Omental fat pad (tissue), 4 donors: Measurements from ENCODE around the gene PARN. TPM values are rescaled to one million over a fixed set of nuclear protein-coding genes. Genes with fewer than 3 reads are reported as not detected.
"Not testable (repeated sequence)": the region's sequence is repeated elsewhere in the genome, so short reads cannot be mapped to it uniquely, and the experiment has no call there.

ENCODE experiments used
- ATAC-seq: fragments of 150-250 bp; one replicate; pipeline ENCODE4 v1.9.1; 2016; ENCODE audit warnings: mild to moderate bottlenecking, moderate library complexity; ENCODE audit not compliant: low FRiP score
- DNase-seq: peaks from one replicate; pipeline ENCODE4 v3.0.0-alpha.2; 2019; ENCODE audit warnings: low spot score
- total RNA-seq, 4 donors: library from RNA; depleted of rRNA; stranded (reverse); fragments of >200 nt; gene quantifications; one replicate each; pipeline ENCODE4 v1.1.0, GENCODE V29; 2016
- TF ChIP-seq, protein P1 (sequence below), 3 donors: fragments of 450-650 bp; IDR thresholded peaks; one replicate each; pipeline ENCODE4 v1.5.1; 2016 to 2017; ENCODE audit warnings: antibody characterized with exemption in 3 of 3, mild to moderate bottlenecking in 3 of 3, moderate library complexity in 2 of 3

The PARN gene
- total RNA-seq, 4 donors from 2014 or later: 23.0 to 34.8 (median 26.4) TPM

DNA sequence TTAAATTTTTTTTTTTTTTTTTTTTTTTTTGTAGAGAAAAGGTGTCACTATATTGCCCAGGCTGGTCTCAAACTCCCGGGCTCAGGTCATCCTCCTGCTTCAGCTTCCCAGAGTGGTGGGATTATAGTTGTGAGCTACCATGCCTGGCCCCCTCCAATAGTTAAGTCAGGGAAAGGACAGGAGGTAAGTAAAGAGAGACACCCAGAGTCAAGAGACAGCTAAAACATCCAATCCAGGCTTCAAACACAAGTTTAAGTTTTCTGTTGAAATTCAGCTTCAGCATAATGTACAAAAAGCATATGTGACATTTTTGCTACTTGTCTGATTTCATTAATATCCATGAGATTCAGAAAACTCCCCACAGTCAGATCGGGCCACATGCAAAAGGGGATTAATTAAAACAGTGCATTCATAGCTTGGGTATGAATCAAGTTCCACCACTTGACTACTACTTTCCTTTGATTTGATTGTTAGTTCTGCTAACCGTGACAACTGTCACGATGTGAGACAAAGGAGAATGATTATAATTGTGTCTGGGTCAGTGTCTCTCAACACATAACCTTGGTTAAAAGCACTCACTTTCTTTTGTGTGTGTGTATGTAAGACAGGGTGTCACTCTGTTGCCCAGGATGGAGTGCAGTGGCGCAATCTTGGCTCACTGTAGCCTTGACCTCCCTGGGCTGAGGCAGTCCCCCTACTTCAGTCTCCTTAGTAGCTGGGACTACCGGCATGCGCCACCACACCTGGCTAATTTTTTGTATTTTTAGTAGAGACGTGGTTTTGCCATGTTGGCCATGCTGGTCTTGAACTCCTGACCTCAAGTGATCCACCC lies 184.9 kb downstream of the PARN start:
- TF ChIP-seq, protein P1, sequence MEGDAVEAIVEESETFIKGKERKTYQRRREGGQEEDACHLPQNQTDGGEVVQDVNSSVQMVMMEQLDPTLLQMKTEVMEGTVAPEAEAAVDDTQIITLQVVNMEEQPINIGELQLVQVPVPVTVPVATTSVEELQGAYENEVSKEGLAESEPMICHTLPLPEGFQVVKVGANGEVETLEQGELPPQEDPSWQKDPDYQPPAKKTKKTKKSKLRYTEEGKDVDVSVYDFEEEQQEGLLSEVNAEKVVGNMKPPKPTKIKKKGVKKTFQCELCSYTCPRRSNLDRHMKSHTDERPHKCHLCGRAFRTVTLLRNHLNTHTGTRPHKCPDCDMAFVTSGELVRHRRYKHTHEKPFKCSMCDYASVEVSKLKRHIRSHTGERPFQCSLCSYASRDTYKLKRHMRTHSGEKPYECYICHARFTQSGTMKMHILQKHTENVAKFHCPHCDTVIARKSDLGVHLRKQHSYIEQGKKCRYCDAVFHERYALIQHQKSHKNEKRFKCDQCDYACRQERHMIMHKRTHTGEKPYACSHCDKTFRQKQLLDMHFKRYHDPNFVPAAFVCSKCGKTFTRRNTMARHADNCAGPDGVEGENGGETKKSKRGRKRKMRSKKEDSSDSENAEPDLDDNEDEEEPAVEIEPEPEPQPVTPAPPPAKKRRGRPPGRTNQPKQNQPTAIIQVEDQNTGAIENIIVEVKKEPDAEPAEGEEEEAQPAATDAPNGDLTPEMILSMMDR (IDR thresholded peaks at IDR 0.05): no peak
- no peak for ATAC-seq
- no peak for DNase-seq

DNA sequence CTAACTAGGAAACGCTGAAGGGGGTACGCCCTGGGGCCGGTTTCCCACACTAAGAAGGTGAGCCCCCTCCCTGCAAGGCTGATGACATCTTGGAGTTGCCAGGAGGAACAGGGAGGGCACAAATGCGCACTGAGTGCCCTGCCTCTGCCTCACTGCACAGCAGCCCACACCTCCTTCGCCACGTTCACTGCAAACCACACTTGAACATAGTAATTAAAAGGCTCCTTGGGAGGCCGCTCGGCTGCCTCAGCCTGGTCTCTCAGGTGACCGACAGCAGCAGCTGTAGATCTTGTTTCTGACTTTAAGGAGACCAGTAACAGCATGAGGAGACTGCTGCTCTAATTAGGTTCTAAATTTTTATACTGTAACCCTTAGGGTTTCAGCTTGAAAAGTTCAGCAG lies 188.5 kb downstream of the PARN start:
- not testable (repeated sequence) for DNase-seq, ATAC-seq

DNA sequence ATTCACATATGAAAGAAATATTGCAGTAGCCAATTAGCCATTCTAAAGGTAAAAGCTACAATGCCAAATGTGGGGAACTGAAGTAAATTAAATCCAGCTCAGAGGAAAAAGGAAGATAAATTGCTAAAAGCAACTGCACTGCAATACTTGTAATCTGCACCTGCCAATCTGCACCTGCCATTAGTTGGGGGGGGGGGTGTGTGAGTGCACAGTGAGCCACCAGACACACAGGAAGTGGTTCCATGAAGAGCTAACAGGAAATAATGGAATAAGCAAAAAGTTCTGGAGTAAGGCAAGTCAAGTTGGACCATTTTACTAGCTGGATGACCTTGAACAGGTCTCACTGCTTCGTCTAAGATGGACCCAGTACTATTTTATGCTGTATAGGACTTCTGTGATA lies 191.8 kb downstream of the PARN start:
- ATAC-seq (no peak), DNase-seq (no peak)
- TF ChIP-seq, protein P1 (IDR thresholded peaks at IDR 0.05): no peak

DNA sequence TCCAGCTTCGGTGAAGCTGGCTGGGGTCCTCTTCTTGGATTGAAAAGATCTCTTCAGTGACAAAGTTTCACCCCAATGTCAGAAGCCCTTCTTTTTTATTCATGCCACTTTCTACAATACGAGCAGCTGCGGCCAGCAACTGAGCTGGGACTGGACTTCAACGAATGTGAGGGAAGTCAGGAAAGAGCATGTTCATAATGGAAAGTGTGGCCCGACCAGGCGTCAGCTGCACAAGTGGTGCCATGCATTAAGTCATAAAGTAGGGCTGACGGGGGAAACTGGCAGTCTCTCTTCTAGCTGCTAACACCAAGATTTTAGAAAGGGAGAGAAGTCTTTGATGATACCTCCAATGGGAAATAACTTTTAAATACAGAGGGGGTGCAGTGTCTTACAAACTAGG lies 192.6 kb downstream of the PARN start:
- DNase-seq: no peak
- ATAC-seq: no peak
- TF ChIP-seq, protein P1 (IDR thresholded peaks at IDR 0.05): no peak

DNA sequence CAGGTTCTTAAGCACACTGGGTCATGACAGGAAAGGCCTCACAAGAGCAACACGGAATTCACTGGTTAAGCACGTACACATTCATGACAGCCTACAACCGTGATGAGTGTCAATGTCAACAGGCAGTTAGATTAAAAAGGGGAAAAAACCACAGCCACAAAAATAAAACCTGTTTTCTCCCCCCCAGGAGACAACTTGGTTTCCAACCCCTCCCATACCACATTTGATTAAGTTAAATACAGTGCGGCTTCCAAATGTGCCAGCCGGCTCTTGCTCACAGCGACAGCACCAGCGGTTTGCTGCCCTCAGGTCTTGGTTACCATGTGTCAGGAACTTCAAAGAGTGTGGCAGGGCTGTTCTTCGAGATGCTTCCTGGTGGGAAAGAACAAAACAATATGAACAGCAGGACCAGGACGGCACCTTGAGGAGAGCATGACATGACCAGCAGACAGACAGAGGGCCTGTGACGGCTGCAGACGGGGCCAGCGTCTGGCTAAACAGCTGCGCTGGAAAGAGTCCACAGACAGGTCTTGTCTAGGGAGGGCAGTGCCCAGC lies 193.6 kb downstream of the PARN start:
- DNase-seq (no peak), ATAC-seq (no peak)
- TF ChIP-seq, protein P1 (IDR thresholded peaks at IDR 0.05): no peak

DNA sequence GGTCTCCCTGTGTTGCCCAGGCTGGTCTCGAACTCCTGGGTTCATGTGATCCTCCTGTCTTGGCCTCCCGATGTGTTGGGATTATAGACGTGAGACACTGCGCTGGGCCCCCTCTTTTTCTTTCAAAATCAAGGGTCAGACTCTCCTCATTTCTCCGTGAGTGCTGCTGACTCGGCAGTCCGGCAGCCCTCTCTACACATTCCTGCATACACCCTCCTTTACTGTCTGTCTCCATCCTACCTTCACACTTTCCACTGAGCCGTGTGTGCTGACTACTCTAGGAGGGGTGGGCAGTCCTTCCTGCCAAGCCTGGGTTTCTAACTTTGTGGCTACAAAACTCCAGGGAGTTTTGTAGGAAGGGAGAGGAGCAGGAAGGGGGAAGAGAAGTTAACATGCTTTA lies 195.2 kb downstream of the PARN start:
- DNase-seq (no peak), ATAC-seq (no peak)
- TF ChIP-seq, protein P1 (IDR thresholded peaks at IDR 0.05): no peak

DNA sequence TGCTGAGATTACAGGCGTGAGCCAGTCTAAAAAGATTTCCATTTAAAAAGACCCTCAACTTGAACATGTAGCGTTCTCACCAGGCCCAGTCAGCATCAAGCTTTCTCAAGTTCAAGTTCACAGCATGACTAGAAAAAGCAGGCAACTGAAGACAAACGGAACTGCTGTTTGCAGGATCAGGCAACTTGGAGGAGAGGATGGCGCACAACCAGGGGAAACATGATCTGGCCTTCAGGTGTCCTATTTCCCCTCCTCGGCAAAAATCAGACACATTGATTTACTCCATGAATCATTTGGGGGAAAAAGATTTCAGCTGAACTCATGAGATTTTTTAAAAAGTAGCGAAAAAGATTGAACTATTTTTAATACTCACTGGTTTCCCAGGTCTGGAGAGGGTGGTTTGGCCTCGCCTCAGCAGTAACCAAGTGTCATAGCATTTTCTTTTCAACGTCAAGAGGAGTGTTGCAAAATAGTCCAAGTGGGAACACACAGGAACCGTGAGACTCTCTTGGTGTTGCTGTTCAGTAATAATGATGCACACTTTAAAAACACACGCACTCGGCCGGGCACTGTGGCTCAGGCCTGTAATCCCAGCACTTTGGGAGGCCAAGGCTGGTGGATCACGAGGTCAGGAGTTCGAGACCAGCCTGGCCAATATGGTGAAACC lies 201.0 kb downstream of the PARN start:
- ATAC-seq, DNase-seq: not testable (repeated sequence)

DNA sequence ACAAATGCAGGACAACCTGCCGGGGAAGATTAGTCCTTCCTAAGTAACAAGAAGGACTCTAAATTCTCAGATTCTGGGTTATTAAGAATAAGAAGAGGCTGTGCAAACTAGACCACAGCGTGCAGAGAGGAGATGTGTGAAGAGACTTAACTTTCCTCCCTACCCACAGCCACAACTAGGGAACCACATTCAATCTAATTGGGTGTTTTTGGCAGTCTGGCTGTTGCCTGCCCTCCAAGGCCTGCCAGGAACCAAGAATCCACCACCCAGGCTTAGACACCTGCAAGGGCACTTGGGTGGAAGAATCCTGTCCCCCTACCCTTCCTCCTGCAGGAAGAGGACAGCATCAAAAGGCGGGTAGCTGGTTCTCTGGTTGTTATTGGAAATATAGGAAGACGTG lies 202.0 kb downstream of the PARN start:
- ATAC-seq: no peak
- DNase-seq: no peak
- TF ChIP-seq, protein P1 (IDR thresholded peaks at IDR 0.05): no peak
